ENCODE data around the gene GALNT7. TPM values are rescaled to one million over a fixed set of nuclear protein-coding genes. Genes with fewer than 3 reads are reported as not detected.

GALNT7 gene
- total RNA-seq, 1 experiment from 2014 or later, result 13.8 TPM

DNA sequence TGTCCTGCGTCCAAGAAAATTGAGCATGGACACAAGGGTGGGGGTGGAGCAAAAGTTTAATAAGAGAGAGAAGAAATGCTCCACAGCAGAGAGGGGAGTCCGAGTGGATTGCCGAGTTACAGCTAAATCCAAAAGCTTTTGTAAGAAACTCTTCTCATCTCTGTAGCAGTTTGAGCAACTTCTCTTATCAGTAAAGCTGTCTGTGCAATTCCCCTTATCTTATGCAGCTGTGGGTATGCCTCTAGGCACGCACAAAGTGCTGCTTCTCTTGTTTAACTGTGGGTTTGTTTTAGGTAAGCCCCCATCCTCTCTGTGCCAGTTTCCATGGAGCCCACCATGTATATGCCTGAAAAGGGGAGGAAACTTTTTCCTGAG is 120.7 kb downstream of the GALNT7 start:
- no peaks in the 10 kb centered on the region for H4K20me1 ChIP-seq (ENCODE audit: low read length)
- peaks cover 10% of the 10 kb centered on the region; the same call in 1 of the 2 replicates for H3K36me3 ChIP-seq (ENCODE audit: low read depth, low read length)
- no TSS peak for BruUV-seq (replicated peaks)
- TF ChIP-seq EZH2phosphoT487 (IDR thresholded peaks at IDR 0.05; ENCODE audit: borderline replicate concordance, low read length), result no peak
- H3K4me3 ChIP-seq (ENCODE audit: low read length), result no peak overlapping the region
- CTCF ChIA-PET, result no interaction called here
- no peaks in the 10 kb centered on the region for H3K79me2 ChIP-seq (ENCODE audit: low read length)
- no peak for ATAC-seq
- no peak overlapping the region for H3K27ac ChIP-seq (ENCODE audit: low read length)
- intact Hi-C loops (cut with micrococcal nuclease), result no loop called here
- no peaks in the 10 kb centered on the region for H3K9me2 ChIP-seq (replicated peaks; ENCODE audit: low read length)
- POLR2A ChIA-PET (ENCODE audit: unreplicated experiment), result no interaction called here
- H2AFZ ChIP-seq (ENCODE audit: low read length), result no peak overlapping the region
- no peaks in the 10 kb centered on the region for H3K4me1 ChIP-seq (ENCODE audit: insufficient read depth, low read length)
- H3K4me2 ChIP-seq (ENCODE audit: low read length), result no peak overlapping the region
- no peak for DNase-seq
- no peak overlapping the region for H3K9ac ChIP-seq (ENCODE audit: low read length)
- peaks cover 12% of the 10 kb centered on the region; the same call in 1 of the 2 replicates for H3K9me3 ChIP-seq (ENCODE audit: low read length)
- no peaks in the 10 kb centered on the region for H3K27me3 ChIP-seq (ENCODE audit: low read length)
- H3F3A ChIP-seq (ENCODE audit: low read length, unreplicated experiment), result no peaks in the 10 kb centered on the region

DNA sequence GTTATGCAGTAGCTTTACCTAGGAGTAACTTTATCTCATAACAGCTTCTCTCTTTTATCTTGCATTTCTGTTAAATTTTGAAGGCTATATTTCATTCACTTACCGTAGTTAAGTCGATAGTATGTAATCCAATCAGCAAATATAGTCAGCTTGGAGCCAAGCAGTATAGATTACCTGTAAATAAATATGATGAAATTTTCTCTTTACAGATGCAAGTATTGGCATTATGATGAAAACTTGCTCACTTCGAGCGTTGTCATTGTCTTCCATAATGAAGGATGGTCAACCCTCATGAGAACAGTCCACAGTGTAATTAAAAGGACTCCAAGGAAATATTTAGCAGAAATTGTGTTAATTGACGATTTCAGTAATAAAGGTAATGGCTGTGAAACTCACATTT is 123.3 kb downstream of the GALNT7 start:
- no peak for DNase-seq
- CTCF ChIA-PET, result interaction anchor here (0.7 kb wide), 1 partner anchor 79 kb away, joined by 10 read pairs; no protein-coding TSS in a partner anchor
- TF ChIP-seq, protein P1, sequence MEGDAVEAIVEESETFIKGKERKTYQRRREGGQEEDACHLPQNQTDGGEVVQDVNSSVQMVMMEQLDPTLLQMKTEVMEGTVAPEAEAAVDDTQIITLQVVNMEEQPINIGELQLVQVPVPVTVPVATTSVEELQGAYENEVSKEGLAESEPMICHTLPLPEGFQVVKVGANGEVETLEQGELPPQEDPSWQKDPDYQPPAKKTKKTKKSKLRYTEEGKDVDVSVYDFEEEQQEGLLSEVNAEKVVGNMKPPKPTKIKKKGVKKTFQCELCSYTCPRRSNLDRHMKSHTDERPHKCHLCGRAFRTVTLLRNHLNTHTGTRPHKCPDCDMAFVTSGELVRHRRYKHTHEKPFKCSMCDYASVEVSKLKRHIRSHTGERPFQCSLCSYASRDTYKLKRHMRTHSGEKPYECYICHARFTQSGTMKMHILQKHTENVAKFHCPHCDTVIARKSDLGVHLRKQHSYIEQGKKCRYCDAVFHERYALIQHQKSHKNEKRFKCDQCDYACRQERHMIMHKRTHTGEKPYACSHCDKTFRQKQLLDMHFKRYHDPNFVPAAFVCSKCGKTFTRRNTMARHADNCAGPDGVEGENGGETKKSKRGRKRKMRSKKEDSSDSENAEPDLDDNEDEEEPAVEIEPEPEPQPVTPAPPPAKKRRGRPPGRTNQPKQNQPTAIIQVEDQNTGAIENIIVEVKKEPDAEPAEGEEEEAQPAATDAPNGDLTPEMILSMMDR (conservative IDR thresholded peaks at IDR 0.05; ENCODE audit: low read depth, low read length), result no peak
- no peak for TF ChIP-seq EZH2 (IDR thresholded peaks at IDR 0.05; ENCODE audit: low read length, unreplicated experiment)

DNA sequence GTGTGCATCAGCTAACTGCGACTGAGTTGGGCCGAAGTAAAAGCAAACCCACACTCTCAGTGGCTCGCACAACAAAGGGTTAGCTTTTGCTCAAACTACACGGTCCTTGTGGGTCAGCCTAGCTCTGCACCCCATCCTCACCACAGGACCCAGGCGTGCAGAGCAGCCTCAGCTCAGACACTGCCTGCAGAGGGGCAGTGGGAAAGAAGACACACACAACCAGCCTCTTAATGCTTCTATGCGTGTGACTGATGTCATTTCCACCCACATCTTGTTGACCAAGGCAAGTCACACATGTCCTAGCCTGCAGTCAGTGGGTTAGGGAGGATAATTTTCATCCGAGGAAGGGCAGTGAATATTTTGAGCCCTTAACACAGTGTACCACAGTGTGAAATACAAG is 125.1 kb downstream of the GALNT7 start:
- Histone ChIP-seq H3K9ac (ENCODE audit: low read length) (no peak overlapping the region), H3K27ac (ENCODE audit: low read length) (no peak overlapping the region), H2AFZ (ENCODE audit: low read length) (no peak overlapping the region), H3K4me2 (ENCODE audit: low read length) (no peak overlapping the region), H4K20me1 (ENCODE audit: low read length) (no peaks in the 10 kb centered on the region), H3K9me2 (replicated peaks; ENCODE audit: low read length) (no peaks in the 10 kb centered on the region), H3K36me3 (ENCODE audit: low read depth, low read length) (no peaks in the 10 kb centered on the region), H3K9me3 (ENCODE audit: low read length) (no peaks in the 10 kb centered on the region), H3F3A (ENCODE audit: low read length, unreplicated experiment) (no peaks in the 10 kb centered on the region), H3K4me1 (ENCODE audit: insufficient read depth, low read length) (no peaks in the 10 kb centered on the region), H3K27me3 (ENCODE audit: low read length) (no peaks in the 10 kb centered on the region), H3K79me2 (ENCODE audit: low read length) (no peaks in the 10 kb centered on the region), H3K4me3 (ENCODE audit: low read length) (no peak overlapping the region)
- BruUV-seq (replicated peaks), result no TSS peak
- TF ChIP-seq, protein P1 (conservative IDR thresholded peaks at IDR 0.05; ENCODE audit: low read depth, low read length), result no peak
- TF ChIP-seq EZH2phosphoT487 (IDR thresholded peaks at IDR 0.05; ENCODE audit: borderline replicate concordance, low read length) (no peak), EZH2 (IDR thresholded peaks at IDR 0.05; ENCODE audit: low read length, unreplicated experiment) (no peak)
- CTCF ChIA-PET, result no interaction called here
- intact Hi-C loops (cut with micrococcal nuclease), result no loop called here
- no peak for ATAC-seq
- no peak for DNase-seq
- POLR2A ChIA-PET (ENCODE audit: unreplicated experiment), result no interaction called here

More for the DNA sequence above, 123.3 kb downstream of the GALNT7 start:
- Histone ChIP-seq H3K9me3 (ENCODE audit: low read length) (peaks cover 3% of the 10 kb centered on the region; the same call in 1 of the 2 replicates), H3K4me2 (ENCODE audit: low read length) (no peak overlapping the region), H4K20me1 (ENCODE audit: low read length) (no peaks in the 10 kb centered on the region), H3K79me2 (ENCODE audit: low read length) (no peaks in the 10 kb centered on the region), H3K9me2 (replicated peaks; ENCODE audit: low read length) (no peaks in the 10 kb centered on the region), H3K4me3 (ENCODE audit: low read length) (no peak overlapping the region), H3K36me3 (ENCODE audit: low read depth, low read length) (no peaks in the 10 kb centered on the region), H3K27me3 (ENCODE audit: low read length) (no peaks in the 10 kb centered on the region), H3K9ac (ENCODE audit: low read length) (no peak overlapping the region), H3F3A (ENCODE audit: low read length, unreplicated experiment) (no peaks in the 10 kb centered on the region), H3K27ac (ENCODE audit: low read length) (no peak overlapping the region), H3K4me1 (ENCODE audit: insufficient read depth, low read length) (no peaks in the 10 kb centered on the region), H2AFZ (ENCODE audit: low read length) (no peak overlapping the region)
- no TSS peak for BruUV-seq (replicated peaks)
- ATAC-seq, result no peak
- intact Hi-C loops (cut with micrococcal nuclease), result no loop called here
- POLR2A ChIA-PET (ENCODE audit: unreplicated experiment), result no interaction called here

All from PC-3 (cell line).